ENCODE measurements around the gene RGS3.
"Not testable (repeated sequence)": the region's sequence is repeated elsewhere in the genome, so short reads cannot be mapped to it uniquely, and the experiment has no call there.

RGS3 gene

DNA sequence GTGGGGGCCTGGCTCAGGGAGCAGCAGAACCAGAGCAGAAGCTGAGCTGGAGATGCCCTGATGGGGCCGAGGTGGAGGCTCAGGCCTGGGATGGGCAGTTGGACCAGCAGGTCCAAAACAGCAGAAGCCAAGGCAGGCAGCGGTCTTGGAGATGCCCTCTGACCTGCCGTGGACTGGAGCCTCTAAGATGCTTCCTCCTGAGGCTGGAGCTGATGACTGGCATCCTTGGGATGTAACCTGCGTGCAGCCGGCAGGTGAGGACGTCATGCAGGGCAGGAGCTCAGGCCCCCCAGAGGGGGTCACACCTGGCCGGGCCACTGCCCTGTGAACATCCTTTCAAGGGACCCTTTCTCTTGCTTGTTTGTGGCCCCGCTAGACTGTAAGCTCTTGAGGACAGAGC lies 162.0 kb downstream of the RGS3 start:
- no peak for DNase-seq

DNA sequence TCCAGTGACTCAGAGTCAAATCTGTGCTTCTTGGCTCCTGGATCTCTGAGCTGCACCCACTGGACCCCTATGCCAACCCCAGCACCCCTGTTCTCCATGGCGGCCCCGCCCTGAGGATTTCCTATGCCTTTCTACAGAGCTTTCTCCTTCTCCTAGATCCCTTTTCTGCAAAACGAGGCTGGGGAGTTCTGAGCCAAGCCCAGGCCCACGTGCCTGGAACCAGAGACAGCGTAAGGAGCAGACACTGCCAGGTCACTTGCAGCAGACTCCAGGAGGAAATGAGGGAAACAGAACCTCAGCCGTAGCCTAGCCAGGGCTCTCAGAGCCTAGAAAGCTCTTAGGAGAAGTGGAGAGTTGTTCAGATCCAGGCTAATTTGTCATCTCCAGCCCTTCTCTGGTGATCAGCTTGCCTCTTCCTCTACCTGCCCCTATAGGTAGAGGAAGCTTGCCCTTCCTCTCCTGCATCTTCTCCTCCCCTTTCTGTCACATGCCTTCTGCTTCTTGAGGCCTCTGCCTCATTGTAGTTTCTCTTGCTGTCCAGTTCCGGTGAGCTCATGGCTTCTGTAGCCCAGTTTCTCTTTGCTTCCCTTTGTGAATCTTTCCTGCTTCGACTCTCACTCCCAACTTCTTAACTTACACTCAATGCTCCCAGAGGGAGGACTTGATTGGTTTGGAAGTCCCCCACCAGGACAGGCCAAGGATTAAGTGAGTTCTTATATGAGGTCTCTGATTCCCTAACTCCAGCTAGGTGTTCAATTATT lies 163.4 kb downstream of the RGS3 start:
- no peak for DNase-seq

DNA sequence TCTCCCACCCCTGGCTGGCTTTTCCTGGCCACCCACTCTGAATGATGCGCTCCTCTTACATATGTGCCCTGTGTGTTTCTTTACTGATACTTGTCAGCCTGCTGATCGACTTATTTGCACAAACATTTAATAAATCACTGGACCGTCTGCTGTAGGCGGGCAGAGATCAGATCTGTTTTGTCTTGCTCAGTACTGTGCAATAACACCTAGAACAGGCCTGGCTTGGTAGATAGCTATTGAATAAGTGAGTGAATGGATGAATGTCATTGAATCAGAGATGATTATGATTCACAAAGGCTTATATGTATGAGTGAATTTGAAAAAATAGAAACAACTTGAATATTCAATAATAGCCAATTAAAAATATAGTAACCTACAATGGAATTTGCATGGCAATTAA lies 165.1 kb downstream of the RGS3 start:
- DNase-seq = no peak

DNA sequence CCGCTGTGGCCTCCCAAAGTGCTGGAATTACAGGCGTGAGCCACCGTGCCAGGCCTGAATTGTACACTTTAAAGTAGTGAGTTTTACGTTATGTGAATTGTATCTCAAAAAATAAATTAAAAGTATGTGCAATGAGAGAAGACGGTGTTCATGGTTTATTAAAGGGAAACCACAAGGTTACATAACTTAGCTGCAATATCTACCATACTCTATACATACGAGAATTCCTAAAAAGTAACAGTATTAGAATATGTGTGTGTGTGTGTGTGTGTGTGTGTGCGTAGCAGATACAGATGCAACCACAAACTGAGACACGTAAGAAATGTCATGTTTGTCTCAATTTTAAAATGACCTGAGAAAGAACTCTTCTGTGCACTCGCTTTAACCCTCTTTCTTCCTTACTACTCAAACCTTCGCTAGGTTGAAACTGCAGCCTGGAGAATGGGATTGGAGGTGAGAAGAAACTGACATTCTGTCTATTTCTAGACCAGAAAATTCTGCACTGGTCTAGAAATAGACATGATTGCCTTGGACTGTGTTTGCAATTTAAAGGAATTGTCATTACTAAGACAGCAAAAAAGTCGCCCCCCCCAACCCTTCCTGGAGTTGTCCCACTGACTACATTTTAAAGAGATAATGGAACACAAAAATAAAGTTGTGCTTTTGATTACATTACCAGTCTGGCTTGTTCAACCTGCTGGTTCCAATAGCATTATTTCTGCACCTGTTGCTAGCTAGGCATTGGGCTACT lies 167.0 kb downstream of the RGS3 start:
- no peak for DNase-seq

DNA sequence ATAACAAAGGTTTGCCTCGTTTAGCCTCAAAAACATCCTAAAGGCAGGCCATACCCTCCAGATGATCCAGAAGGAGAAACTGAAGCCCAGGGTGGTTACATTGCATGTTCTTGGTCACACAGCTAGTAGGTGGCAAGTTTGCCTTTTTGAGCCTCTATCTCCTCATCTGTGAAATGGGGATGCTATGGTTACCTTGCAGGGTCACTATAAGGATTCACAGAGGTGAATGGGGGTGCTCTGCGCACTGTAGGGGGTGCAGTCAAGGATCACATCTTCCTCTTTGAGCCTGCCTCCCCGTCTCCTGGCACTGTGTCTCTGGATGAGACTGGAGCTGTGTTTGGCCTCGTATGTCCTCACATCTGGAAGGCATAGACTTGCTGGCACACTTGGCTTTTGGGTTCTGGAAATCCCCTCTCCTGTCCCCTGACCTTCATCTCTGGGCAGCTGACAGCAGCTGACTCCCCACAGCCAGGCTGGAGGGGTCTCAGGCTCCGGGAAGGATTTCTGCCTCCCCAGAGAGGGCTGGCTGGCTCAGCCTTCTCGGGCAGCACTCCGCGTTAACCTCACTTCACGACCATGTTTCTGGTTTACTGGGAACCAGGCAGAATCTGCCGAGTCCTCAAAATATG lies 167.7 kb downstream of the RGS3 start:
- DNase-seq = no peak

DNA sequence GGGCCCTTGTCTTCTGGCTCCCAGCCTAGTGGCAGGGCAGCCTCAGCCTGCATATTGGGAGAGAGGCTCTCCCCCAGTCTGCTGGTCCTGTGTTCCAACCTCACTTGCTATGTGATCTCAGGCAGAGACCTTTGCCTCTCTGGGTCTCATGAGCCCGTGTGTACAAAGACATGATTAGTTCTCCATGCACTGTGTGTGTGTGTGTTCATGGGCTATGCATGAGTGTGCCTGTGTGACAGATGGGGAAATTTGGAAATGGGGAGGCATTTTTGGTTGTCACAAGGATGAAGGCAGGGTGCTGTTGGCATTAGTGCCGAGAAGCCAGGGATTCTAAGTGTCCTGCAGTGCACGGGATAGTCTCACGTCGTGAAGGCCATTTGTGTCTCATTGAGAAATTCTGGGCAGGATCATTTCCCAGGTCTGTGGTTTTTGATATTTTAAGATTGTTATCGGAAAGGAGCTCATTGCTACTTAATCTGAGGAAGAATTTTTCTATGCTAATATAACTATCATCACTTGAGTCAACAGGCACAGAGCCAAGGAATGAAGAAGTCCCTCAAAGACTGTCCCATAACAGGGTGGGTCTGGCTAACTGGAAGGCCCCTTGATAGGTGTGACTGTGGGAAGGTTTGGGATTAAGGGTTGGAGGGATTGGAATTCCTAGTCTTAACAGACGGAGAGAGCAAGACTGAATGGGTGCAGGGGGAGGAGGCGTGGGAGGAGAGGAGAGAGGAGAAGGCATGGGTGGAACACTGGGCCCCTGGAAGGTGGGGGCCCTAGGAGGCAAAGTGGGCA lies 168.5 kb downstream of the RGS3 start:
- DNase-seq = no peak

DNA sequence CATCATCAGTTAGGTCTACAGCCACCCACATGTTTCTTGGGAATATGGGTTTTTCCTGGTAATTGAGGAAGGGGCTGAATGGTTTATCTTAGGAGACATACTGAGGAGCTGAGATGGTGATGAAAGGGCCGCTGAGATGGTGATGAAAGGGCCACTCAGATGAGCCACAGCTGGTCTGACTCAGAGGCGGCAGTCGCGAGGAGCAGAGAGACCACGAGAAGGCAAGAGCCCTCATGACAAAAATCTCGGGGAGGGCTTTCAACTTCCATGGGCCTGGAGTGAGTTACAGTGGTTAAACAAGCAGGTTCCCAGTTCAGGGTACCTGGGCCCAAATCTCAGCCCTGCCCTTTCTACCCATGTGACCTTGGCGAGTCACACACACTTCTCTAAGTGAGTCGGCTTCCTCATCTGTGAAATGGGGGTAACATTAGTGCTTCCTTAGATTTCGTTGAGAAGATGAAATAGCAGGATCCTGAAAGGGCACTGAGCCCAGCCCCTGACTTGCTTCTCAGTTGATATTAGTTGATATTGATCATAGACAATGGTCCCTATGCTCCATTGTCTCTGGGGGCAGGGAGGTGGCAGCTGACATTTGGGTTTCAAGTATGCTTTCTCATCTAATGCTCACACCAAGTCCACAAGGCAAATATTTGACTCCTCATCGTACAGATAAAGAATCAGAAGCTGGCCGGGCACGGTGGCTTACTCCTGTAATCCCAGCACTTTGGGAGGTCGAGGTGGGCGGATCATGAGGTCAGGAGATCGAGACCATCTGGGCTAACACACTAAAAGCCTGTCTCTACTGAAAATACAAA lies 169.5 kb downstream of the RGS3 start:
- no peak for DNase-seq

DNA sequence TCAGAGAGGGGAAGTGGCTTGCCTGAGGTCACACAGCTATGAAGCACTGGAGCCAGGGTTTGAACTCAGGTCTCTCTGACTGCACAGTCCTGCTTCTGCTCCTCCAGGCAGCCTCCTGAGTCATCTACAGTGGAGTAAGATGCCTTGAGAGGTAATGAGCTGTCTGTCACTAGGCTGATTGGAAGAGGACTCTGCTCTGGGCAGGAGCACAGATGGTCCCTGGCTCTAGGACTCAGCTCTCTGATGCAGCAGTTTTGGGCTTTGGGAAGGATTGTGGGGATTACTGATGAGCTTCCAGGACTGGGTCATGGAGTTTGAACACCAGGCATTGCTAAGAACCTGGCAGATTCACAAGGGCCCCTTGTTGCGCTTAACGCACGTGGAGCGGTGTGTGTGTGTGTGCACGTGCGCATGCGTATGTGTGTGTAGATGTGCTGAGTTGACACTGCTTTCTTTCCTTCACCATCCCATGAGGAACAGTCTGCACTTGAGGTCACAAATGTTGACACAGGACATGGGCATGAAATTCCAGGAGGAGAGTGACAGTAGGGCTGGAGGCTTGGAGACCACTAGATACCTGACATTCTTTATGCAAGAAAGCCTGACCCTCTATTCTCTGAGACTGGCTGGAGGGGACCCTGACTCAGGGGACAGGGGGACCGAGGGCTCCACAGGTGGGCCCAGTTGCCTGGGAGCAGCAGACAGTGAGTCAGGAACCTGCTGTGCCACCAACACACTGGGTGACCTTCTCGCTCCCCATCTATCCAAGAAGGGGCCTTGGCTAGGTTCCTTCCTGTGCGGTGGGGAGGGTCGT lies 170.5 kb downstream of the RGS3 start:
- DNase-seq = no peak

DNA sequence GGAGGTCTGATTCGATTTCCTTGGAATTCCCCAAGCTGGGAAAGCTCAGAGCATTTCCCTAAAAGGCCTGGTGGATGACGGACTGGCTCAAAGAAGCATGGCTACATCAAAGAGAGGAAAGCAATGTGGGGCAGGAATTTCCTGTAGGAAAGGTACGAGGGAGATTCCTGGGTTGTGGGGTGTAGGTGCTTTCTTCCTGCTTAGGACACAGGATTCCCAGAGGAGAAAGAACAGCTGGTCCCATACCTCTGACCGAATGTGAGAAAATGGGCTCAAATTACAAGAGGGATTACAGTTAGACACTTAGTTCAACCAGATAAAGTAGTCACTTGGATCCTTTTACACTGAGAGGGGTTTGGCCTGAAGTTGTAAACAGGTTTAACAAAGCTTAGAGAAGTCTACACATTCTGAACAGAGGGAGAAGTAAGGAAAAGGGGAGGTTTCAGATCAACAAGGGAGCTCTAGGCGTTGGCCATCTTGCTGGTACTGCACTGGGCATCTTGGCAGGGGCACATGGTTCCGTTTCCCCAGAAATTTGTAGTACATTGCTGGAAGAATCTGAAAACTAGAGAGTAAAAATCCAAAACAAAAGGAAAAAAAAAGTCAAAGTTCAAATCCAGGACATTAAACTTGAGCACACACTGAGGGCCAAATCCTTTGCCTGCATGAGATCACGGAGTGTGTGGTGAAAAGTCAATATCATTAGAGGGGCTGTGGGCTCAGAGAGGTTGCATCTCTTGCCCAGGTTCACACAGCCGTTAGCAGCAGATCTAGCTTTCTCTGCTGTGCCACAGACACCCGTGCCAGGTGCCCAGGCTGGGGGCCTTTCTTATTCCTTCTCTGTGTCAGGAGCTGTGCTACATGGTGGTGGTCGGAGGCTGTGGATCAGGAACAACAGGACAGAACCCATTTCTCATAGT lies 171.3 kb downstream of the RGS3 start:
- DNase-seq = no peak

DNA sequence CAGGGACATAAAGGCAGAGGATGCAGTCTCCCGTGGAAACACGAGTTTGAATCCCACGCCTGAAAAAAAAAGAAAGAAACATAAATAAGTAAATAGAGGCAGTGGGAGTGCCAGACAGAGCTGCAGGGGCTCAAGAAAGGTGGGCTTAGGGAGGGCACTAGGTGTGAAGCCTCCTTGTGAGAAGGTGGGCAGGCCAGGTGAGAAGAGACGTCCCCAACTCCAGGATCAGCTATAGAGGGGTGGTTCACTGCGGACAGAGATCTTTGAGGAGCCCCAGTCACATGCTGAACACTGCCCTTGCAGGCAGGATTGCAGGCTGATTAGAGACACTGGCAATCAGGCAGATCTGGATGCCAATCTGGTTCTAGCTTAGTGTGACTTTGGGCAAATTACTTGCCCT lies 172.1 kb downstream of the RGS3 start:
- DNase-seq = no peak

DNA sequence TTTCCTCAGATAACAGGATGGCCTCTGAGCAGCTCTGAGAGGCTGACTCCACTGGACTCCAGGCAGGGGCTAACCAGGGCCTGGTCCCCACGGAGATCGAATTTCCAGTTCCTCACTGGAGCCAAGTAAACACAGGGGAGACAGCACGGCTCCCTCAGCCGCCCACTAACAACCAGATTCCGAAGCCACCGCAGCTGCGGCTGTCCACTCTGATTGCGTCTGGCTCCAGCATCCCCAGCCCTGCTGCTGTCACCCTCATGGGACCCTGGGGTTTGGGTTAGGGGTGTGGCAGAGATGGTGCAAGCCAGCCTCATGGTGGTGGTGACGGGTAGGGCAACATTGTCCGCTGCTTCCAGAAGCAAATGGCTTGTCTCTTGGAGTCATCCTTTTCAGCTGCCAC lies 172.6 kb downstream of the RGS3 start:
- DNase-seq = no peak

DNA sequence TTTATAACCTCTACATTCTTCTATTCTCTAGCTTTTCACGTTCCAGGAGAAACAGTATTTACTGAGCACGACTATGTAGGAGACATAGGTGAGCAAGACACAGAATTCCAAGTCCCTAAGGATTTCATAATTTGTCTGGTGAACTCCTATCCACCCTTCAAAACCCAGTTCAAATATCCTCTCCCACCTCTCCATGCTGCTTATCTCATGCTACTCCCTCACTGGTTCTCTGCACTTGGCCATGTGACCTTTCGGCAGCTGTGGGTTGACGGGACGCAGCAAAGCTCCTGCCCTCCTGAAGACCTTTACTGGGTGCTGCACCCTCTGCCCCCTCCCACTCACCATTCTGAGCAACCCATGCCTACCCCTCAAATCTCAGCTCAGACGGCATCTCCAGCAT lies 173.2 kb downstream of the RGS3 start:
- DNase-seq = no peak

DNA sequence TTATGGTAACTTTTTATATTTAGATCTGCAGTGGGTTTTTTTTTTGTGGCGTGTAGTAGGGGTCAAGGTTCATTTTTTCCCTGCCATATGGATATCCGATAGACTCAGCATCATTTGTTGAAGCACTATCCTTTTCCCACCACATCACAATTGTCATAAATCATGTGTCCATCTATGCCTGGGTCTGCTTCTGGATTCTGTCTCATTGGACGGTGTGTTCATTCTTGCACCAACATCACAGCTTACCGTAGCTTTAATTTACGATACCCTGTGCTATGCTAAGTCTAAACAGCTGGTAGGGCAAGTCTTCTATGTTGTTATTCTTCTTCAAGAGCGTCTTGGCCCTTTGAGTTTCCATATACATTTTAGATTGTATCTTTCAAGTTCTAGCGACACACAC lies 175.0 kb downstream of the RGS3 start:
- DNase-seq = no peak

DNA sequence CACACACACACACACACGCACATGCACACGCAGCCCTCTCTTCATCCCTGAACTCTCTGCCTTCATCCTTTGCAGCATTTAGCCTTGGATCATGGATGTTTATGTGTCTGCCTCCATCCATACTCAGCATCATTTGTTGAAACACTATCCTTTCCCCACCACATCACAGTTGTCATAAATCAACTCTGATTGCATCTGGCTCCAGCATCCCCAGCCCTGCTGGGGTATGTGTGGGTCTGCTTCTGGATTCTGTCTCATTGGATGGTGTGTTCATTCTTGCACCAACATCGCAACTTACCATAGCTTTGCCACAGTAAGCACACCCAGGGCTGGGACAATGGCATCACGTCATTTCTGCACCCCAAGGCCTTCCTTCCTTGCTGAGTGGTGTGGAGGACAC lies 175.4 kb downstream of the RGS3 start:
- no peak for DNase-seq

DNA sequence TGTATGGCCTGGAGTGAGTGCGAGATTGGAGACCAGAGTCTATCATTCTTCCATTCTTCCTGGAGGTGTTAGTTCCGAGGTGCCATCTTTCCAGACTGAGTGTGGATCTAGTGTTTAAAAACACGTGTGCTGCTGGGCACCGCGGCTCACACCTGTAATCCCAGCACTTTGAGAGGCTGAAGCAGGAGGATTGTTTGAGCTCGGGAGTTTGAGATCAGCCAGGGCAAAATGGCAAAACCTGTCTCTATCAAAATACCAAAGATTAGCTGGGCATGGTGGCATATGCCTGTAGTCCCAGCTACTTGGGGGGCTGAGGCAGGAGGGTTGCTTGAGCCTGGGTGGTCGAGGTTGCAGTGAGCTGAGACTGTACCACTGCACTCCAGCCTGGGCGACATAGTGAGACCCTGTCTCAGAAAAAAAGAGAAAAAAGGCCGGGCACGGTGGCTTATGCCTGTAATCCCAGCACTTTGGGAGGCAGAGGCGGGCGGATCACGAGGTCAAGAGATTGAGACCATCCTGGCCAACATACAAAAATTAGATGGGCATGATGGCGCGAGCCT lies 176.0 kb downstream of the RGS3 start:
- not testable (repeated sequence) for DNase-seq

DNA sequence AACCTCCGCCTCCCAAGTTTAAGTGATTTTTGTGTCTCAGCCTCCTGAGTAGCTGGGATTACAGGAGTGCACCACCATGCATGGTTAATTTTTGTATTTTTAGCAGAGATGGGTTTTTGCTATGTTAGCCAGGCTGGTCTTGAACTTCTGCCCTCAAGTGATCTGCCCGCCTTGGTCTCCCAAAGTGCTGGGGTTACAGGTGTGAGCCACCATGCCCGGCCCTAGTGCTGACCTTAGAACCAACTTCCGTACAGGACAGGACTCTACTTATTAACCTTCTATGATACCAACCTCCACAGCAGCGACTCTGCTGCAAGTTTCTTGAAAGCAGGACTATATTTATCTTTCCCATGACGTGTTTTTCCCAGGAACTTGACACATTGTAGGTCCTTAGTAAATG lies 176.9 kb downstream of the RGS3 start:
- DNase-seq = no peak

DNA sequence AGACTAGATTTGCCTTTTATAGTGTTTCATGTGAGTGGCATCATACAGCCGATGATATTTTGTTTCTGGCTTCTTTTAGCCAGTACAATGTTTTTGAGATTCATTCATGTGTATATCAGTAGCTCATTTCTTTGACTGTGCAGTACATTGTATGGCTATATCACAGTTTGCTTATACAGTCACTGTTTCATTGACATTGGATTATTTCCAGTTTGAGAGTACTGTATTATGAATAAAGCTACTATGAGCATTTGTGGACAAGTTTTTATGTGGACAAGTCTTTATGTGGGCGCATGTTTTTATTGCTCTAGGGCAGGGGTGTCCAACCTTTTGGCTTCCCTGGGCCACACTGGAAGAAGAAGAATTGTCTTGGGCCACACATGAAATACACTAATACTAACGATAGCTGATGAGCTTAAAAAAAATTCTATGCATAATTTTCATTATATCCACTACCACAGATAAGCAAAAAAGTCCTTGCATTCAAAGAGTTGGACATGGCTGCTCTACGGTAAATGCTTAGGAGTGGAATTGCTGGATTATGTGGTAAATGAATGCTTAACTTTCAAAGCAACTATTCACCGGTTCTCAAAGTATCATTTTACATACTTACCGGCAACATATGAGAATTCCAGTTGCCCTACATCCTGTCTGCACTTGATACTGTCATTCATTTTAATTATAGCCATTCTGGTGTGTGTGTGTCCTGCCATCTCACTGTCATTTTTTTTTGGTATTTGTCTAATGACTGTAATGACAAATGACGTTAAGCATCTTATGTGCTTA lies 177.8 kb downstream of the RGS3 start:
- no peak for DNase-seq

DNA sequence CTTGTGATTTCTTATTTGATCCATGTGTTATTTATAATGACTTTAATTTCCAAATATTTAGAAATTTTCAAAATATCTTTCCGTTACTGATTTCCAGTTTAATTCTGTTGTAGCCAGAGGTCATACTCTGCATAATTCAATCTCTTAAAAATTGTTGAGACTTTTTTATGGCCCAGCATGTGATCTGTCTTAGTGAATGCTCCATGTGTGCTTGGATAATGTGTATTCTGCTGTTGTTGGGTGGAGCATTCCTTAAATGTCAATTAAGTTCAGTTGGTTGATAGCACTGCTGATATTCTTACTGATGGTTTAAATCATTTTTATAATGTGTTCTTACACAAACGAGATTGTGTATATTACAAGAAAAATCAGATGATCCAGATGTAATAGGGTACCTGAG lies 180.8 kb downstream of the RGS3 start:
- DNase-seq = no peak

Data from NCI-H748 treated with DMSO at 0.1 percent for 48 hours (cell line).